ENCODE results near the gene PNPLA5. TPM values are rescaled to one million over a fixed set of nuclear protein-coding genes. Genes with fewer than 3 reads are reported as not detected.

PNPLA5 gene
- total RNA-seq, 1 experiment from 2014 or later = not detected

DNA sequence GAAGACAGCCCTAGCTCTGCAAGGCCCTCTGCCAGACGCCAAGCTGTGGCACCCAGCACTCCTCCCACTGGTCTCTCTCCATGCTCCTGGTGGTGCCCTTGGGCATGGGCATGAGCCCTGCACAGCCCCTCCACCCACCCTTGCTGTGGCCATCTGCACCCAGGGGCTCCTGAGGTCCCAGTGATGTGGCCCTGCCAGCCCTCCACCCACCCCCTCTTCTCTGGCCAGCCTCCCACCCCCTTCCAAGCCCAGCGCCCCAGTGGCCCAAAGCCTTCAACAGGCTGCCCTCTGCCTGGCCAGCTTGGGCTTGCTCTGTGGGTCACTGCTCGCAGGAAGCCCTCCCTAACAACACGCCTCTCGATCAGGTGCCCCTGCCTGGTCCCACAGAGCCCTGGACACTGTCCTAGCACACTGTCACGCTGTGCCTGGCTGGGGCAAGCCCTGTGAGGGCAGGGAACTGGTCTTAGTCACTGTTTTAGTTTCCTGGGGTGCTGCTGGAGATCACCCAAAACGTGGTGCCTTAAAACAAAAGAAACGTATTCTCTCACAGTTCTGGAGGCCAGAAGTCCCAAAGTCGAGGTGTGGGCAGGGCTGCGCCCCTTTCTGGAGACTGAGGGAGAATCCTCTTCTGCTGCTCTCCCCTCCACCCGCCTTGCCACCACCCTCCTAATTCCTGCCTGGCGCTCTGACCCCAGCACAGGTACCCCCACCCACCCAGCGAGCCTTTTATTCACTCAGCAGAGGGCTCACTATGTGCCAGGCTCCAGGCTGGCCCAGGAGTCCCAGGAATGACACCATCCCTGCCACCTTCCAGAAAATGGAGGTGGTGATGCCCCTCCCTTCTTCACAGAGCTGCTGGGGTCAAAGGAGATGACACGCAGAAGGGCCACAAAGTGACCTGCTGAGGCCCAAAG is 44.2 kb downstream of the PNPLA5 start:
- Histone ChIP-seq H3K4me2 (no peak overlapping the region), H2AFZ (no peak overlapping the region), H3K4me1 (replicated peaks; ENCODE audit: insufficient read depth) (no peaks in the 10 kb centered on the region), H4K20me1 (ENCODE audit: insufficient read depth) (no peaks in the 10 kb centered on the region), H3K9me3 (ENCODE audit: insufficient read depth, low read depth) (no peaks in the 10 kb centered on the region), H3K9me2 (ENCODE audit: insufficient read depth) (no peaks in the 10 kb centered on the region), H3K36me3 (ENCODE audit: low read depth) (no peaks in the 10 kb centered on the region), H3K27ac (no peak overlapping the region), H3K79me2 (ENCODE audit: low read depth) (no peaks in the 10 kb centered on the region), H3K27me3 (ENCODE audit: insufficient read depth, low read depth) (peaks cover 78% of the 10 kb centered on the region), H3F3A (ENCODE audit: insufficient read depth, low read depth) (no peaks in the 10 kb centered on the region), H3K4me3 (no peak overlapping the region)
- DNase-seq = no peak
- TF ChIP-seq EZH2 (IDR thresholded peaks at IDR 0.05; ENCODE audit: low read depth) = no peak
- TF ChIP-seq, protein P1, sequence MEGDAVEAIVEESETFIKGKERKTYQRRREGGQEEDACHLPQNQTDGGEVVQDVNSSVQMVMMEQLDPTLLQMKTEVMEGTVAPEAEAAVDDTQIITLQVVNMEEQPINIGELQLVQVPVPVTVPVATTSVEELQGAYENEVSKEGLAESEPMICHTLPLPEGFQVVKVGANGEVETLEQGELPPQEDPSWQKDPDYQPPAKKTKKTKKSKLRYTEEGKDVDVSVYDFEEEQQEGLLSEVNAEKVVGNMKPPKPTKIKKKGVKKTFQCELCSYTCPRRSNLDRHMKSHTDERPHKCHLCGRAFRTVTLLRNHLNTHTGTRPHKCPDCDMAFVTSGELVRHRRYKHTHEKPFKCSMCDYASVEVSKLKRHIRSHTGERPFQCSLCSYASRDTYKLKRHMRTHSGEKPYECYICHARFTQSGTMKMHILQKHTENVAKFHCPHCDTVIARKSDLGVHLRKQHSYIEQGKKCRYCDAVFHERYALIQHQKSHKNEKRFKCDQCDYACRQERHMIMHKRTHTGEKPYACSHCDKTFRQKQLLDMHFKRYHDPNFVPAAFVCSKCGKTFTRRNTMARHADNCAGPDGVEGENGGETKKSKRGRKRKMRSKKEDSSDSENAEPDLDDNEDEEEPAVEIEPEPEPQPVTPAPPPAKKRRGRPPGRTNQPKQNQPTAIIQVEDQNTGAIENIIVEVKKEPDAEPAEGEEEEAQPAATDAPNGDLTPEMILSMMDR (conservative IDR thresholded peaks at IDR 0.05) = no peak
- ChIA-PET CTCF (no interaction called here), POLR2A (ENCODE audit: unreplicated experiment) (no interaction called here)
- intact Hi-C loops (cut with micrococcal nuclease; ENCODE audit: unreplicated experiment) = no loop called here
- BruUV-seq (replicated peaks) = no TSS peak

DNA sequence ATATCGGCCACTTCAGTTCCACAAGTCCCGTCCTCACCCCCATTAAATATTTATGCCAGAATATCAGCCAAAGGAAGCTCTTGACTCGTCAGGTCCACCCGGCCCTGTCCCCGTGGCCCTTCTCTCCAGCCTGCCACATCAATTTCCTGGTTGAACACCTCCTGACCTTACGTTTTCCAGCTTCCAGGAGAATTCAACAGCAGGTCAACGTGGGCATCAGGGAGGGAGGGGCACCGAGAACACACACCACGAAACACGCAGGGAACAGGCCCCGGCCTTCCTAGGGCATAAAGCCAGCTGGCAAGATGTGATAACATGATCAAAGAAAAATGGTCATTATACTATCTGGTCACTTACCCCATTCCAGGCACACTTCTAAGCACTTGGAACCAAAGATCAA is 44.8 kb downstream of the PNPLA5 start:
- intact Hi-C loops (cut with micrococcal nuclease; ENCODE audit: unreplicated experiment) = no loop called here
- Histone ChIP-seq H3K79me2 (ENCODE audit: low read depth) (no peaks in the 10 kb centered on the region), H2AFZ (no peak overlapping the region), H3K4me1 (replicated peaks; ENCODE audit: insufficient read depth) (no peaks in the 10 kb centered on the region), H3K27ac (no peak overlapping the region), H3K36me3 (ENCODE audit: low read depth) (no peaks in the 10 kb centered on the region), H3K4me3 (no peak overlapping the region), H3K9me3 (ENCODE audit: insufficient read depth, low read depth) (no peaks in the 10 kb centered on the region), H4K20me1 (ENCODE audit: insufficient read depth) (no peaks in the 10 kb centered on the region), H3F3A (ENCODE audit: insufficient read depth, low read depth) (no peaks in the 10 kb centered on the region), H3K27me3 (ENCODE audit: insufficient read depth, low read depth) (peaks cover 78% of the 10 kb centered on the region), H3K9me2 (ENCODE audit: insufficient read depth) (no peaks in the 10 kb centered on the region), H3K4me2 (no peak overlapping the region)
- no peak for DNase-seq
- CTCF ChIA-PET = interaction anchor here (0.7 kb wide), 1 partner anchor 137 kb away, joined by 3 read pairs; no protein-coding TSS in a partner anchor
- POLR2A ChIA-PET (ENCODE audit: unreplicated experiment) = no interaction called here
- no peak for TF ChIP-seq EZH2 (IDR thresholded peaks at IDR 0.05; ENCODE audit: low read depth)
- TF ChIP-seq, protein P1 (conservative IDR thresholded peaks at IDR 0.05) = no peak
- no TSS peak for BruUV-seq (replicated peaks)

DNA sequence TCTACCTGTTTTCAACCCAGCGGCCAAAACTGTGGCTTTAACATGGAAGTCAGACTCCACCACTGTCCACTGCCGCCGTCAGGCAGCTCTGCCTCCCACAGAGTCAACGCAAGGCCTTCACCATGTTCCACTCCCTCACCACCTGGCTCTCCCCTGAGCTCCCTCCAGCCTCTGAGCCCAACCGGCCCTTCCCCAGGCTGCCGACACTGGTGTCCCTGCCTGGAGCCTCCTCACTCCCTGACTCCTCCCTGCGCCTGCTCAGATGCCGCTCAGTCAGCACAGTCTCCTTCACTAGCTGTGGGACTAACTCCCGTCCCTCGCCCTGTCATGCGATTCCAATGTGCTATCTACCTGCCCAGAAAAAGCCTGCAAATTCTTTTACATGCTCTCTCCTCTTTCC is 45.8 kb downstream of the PNPLA5 start:
- Histone ChIP-seq H3K9me3 (ENCODE audit: insufficient read depth, low read depth) (no peaks in the 10 kb centered on the region), H3K79me2 (ENCODE audit: low read depth) (no peaks in the 10 kb centered on the region), H3F3A (ENCODE audit: insufficient read depth, low read depth) (no peaks in the 10 kb centered on the region), H3K27me3 (ENCODE audit: insufficient read depth, low read depth) (peaks cover 72% of the 10 kb centered on the region), H3K27ac (no peak overlapping the region), H3K4me1 (replicated peaks; ENCODE audit: insufficient read depth) (no peaks in the 10 kb centered on the region), H4K20me1 (ENCODE audit: insufficient read depth) (no peaks in the 10 kb centered on the region), H3K36me3 (ENCODE audit: low read depth) (no peaks in the 10 kb centered on the region), H3K4me2 (no peak overlapping the region), H3K9me2 (ENCODE audit: insufficient read depth) (no peaks in the 10 kb centered on the region), H3K4me3 (no peak overlapping the region), H2AFZ (no peak overlapping the region)
- no TSS peak for BruUV-seq (replicated peaks)
- TF ChIP-seq EZH2 (IDR thresholded peaks at IDR 0.05; ENCODE audit: low read depth) = no peak
- TF ChIP-seq, protein P1 (conservative IDR thresholded peaks at IDR 0.05) = no peak
- intact Hi-C loops (cut with micrococcal nuclease; ENCODE audit: unreplicated experiment) = no loop called here
- DNase-seq = no peak
- CTCF ChIA-PET = no interaction called here
- POLR2A ChIA-PET (ENCODE audit: unreplicated experiment) = no interaction called here
